ENCODE results near the gene DEK.
"Not testable (repeated sequence)": the region's sequence is repeated elsewhere in the genome, so short reads cannot be mapped to it uniquely, and the experiment has no call there.

The DEK gene

GRCh38 chr6:18211338-18211737, 53.0 kb downstream of the DEK start:
- TF ChIP-seq EZH2 (optimal IDR thresholded peaks at IDR 0.05; ENCODE audit: low read depth, low read length) (no peak), EZH2phosphoT487 (IDR thresholded peaks at IDR 0.05; ENCODE audit: low read length) (no peak)
- TF ChIP-seq, protein P1, sequence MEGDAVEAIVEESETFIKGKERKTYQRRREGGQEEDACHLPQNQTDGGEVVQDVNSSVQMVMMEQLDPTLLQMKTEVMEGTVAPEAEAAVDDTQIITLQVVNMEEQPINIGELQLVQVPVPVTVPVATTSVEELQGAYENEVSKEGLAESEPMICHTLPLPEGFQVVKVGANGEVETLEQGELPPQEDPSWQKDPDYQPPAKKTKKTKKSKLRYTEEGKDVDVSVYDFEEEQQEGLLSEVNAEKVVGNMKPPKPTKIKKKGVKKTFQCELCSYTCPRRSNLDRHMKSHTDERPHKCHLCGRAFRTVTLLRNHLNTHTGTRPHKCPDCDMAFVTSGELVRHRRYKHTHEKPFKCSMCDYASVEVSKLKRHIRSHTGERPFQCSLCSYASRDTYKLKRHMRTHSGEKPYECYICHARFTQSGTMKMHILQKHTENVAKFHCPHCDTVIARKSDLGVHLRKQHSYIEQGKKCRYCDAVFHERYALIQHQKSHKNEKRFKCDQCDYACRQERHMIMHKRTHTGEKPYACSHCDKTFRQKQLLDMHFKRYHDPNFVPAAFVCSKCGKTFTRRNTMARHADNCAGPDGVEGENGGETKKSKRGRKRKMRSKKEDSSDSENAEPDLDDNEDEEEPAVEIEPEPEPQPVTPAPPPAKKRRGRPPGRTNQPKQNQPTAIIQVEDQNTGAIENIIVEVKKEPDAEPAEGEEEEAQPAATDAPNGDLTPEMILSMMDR (IDR thresholded peaks at IDR 0.05; ENCODE audit: low read length): no peak
- Histone ChIP-seq H3K4me1 (ENCODE audit: low read length) (peaks cover 9% of the 10 kb centered on the region), H3K4me2 (ENCODE audit: low read depth, low read length) (no peak overlapping the region)

GRCh38 chr6:18210707-18211106, 53.6 kb downstream of the DEK start:
- Histone ChIP-seq H3K4me2 (ENCODE audit: low read depth, low read length) (no peak overlapping the region), H3K9me2 (replicated peaks; ENCODE audit: insufficient read depth, low read length) (no peaks in the 10 kb centered on the region), H3K79me2 (ENCODE audit: low read length) (no peaks in the 10 kb centered on the region), H3K36me3 (replicated peaks; ENCODE audit: insufficient read depth, low read length) (no peaks in the 10 kb centered on the region), H3K9ac (ENCODE audit: low read length) (no peak overlapping the region), H3K9me3 (replicated peaks; ENCODE audit: insufficient read depth, low read length) (no peaks in the 10 kb centered on the region), H3K27ac (ENCODE audit: low read length) (no peak overlapping the region), H3K4me3 (ENCODE audit: low read length) (no peak overlapping the region), H2AFZ (ENCODE audit: low read length) (no peak overlapping the region), H3K4me1 (ENCODE audit: low read length) (peaks cover 9% of the 10 kb centered on the region), H3K27me3 (replicated peaks; ENCODE audit: insufficient read depth, low read length) (0 out of 2 replicates have a peak, but pooled peaks cover 5% of the 10 kb centered on the region), H3F3A (ENCODE audit: insufficient read depth, low read length) (0 out of 2 replicates have a peak, but pooled peaks cover 3% of the 10 kb centered on the region), H4K20me1 (ENCODE audit: insufficient read depth, low read length) (no peaks in the 10 kb centered on the region)
- no peak for TF ChIP-seq EZH2 (optimal IDR thresholded peaks at IDR 0.05; ENCODE audit: low read depth, low read length)
- TF ChIP-seq, protein P1 (IDR thresholded peaks at IDR 0.05; ENCODE audit: low read length): no peak
- no peak for TF ChIP-seq EZH2phosphoT487 (IDR thresholded peaks at IDR 0.05; ENCODE audit: low read length)
- DNase-seq: no peak

More at GRCh38 chr6:18211338-18211737, 53.0 kb downstream of the DEK start:
- Histone ChIP-seq H3K9ac (ENCODE audit: low read length) (no peak overlapping the region), H4K20me1 (ENCODE audit: insufficient read depth, low read length) (no peaks in the 10 kb centered on the region), H3F3A (ENCODE audit: insufficient read depth, low read length) (peaks cover 3% of the 10 kb centered on the region; the same call in 1 of the 2 replicates), H3K79me2 (ENCODE audit: low read length) (no peaks in the 10 kb centered on the region), H3K36me3 (replicated peaks; ENCODE audit: insufficient read depth, low read length) (no peaks in the 10 kb centered on the region), H3K27ac (ENCODE audit: low read length) (no peak overlapping the region), H3K9me2 (replicated peaks; ENCODE audit: insufficient read depth, low read length) (no peaks in the 10 kb centered on the region), H2AFZ (ENCODE audit: low read length) (no peak overlapping the region), H3K27me3 (replicated peaks; ENCODE audit: insufficient read depth, low read length) (0 out of 2 replicates have a peak, but pooled peaks cover 5% of the 10 kb centered on the region), H3K9me3 (replicated peaks; ENCODE audit: insufficient read depth, low read length) (no peaks in the 10 kb centered on the region), H3K4me3 (ENCODE audit: low read length) (no peak overlapping the region)
- no peak for DNase-seq

- no peaks in the 10 kb centered on the region for H3K9me3 ChIP-seq (replicated peaks; ENCODE audit: insufficient read depth, low read length)
- no peak for DNase-seq
- H2AFZ ChIP-seq (ENCODE audit: low read length): no peak overlapping the region
- TF ChIP-seq EZH2 (optimal IDR thresholded peaks at IDR 0.05; ENCODE audit: low read depth, low read length): no peak
- TF ChIP-seq, protein P1 (IDR thresholded peaks at IDR 0.05; ENCODE audit: low read length): no peak
- H3K9ac ChIP-seq (ENCODE audit: low read length): no peak overlapping the region
- no peak overlapping the region for H3K4me3 ChIP-seq (ENCODE audit: low read length)
- H3K36me3 ChIP-seq (replicated peaks; ENCODE audit: insufficient read depth, low read length): no peaks in the 10 kb centered on the region
- H3K4me2 ChIP-seq (ENCODE audit: low read depth, low read length): no peak overlapping the region
- H3K27me3 ChIP-seq (replicated peaks; ENCODE audit: insufficient read depth, low read length): 0 out of 2 replicates have a peak, but pooled peaks cover 5% of the 10 kb centered on the region
- H4K20me1 ChIP-seq (ENCODE audit: insufficient read depth, low read length): no peaks in the 10 kb centered on the region
- no peaks in the 10 kb centered on the region for H3K9me2 ChIP-seq (replicated peaks; ENCODE audit: insufficient read depth, low read length)
- no peak overlapping the region for H3K27ac ChIP-seq (ENCODE audit: low read length)
- peaks cover 9% of the 10 kb centered on the region for H3K4me1 ChIP-seq (ENCODE audit: low read length)
- no peaks in the 10 kb centered on the region for H3K79me2 ChIP-seq (ENCODE audit: low read length)
- 0 out of 2 replicates have a peak, but pooled peaks cover 3% of the 10 kb centered on the region for H3F3A ChIP-seq (ENCODE audit: insufficient read depth, low read length)
Observed at GRCh38 chr6:18209539-18210197, 54.7 kb downstream of the DEK start.

GRCh38 chr6:18208778-18209177, 55.6 kb downstream of the DEK start:
- H3K4me2 ChIP-seq (ENCODE audit: low read depth, low read length); H3F3A ChIP-seq (ENCODE audit: insufficient read depth, low read length); H3K27me3 ChIP-seq (replicated peaks; ENCODE audit: insufficient read depth, low read length); H3K9me3 ChIP-seq (replicated peaks; ENCODE audit: insufficient read depth, low read length); H3K4me1 ChIP-seq (ENCODE audit: low read length); DNase-seq; H3K27ac ChIP-seq (ENCODE audit: low read length); H4K20me1 ChIP-seq (ENCODE audit: insufficient read depth, low read length); H2AFZ ChIP-seq (ENCODE audit: low read length); H3K36me3 ChIP-seq (replicated peaks; ENCODE audit: insufficient read depth, low read length); H3K9me2 ChIP-seq (replicated peaks; ENCODE audit: insufficient read depth, low read length); H3K9ac ChIP-seq (ENCODE audit: low read length); H3K79me2 ChIP-seq (ENCODE audit: low read length); H3K4me3 ChIP-seq (ENCODE audit: low read length): not testable (repeated sequence)
